NCI-H146 treated with DMSO at 0.1 percent for 48 hours (cell line): ENCODE measurements around the gene DKK3.

ENCODE experiments used
- DNase-seq: peaks from one replicate; lab custom pipeline; 2025; ENCODE audit not compliant: unreplicated experiment; lab: John Stamatoyannopoulos, UW

Gene DKK3

GRCh38 chr11:12031856-12032544 is 23.6 kb upstream of the DKK3 start:
- DNase-seq, result no peak

DNA sequence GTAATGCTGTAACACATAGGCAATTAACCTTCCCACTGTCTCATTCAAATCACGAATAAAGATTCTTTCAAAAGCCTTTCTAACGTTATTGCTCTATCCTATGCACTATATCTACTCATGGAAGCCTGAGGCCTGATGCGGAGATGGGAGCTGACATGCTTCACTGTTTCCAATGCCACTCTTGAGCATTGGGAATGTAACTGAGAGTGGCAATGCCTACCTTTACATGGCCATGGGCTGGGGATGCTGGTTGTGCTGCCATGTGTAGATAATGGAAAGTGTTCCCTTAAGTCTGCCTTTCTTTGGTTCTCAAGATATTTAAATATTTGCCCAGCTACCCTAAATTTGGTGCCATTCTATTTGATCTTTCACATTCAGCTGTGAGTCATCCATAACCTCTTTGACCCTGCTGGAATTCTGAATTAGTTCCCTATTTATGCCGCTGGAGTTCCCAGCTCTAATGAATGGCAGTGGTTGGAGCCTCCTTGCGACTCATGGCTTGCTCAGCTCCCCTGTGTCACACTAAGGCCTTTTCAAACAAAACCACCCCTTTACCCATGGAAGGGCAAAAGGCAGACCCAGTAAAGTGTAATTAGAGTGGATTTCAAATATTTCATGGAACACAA is 21.4 kb upstream of the DKK3 start:
- no peak for DNase-seq

DNA sequence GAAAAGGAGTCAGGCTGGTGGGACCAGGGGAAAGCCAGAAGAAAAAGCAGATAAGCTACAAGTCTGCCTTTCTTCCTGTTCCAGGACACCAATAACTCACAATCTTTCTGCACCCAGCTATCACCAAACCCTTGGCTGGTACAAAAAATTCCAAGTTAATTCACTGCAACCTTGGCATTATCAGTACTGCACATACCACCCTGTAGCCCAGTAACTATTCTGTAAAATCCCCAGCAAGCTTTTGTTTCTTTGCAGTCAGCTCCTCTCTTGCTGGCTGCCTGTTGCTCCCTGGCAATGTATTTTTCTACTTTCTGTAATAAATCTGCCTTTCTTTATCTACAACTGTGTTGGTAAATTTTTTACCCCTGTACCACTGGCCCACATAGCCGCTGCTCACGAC is 20.7 kb upstream of the DKK3 start:
- no peak for DNase-seq

GRCh38 chr11:12028303-12028702 is 19.9 kb upstream of the DKK3 start:
- DNase-seq, result no peak

DNA sequence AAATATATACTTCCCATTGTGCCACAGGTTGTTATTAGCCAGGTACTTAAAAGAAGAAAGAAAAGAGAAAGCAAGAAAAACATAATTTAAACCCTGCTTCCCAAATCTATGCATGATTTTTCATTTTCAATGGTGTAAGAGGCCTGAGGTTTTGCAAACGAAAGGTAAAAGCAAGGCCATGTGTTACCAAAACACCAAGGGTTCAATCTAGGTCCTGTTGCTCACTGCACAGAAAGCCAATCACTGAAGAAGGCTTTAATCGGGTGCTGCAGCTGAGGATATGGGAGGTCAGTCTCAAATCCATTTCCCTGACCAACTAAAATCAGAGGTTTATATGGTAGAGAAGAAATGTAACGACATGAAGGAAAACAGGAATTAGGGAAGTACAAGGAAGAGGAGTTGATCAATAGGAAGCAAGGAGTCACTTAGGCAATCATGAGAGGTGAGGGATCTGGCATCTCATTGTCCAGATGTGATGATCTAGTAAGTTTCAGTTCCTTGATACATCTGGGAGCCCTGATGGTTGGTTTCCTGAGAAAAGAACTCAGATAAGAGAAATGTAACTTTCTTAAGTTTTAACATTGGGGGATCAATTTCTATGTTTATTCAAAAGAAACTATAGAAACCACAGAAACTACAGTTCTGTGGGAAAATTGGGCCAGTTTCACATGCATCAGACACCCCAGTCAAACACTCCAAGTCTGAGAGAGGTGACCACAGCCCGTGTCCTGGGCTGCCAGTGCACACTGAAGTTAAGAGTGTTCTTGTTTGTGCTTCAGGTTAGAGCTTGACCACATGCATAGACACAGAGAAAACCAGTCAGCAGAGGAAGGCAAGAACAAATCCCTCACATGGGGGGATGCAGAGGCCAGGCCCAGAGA is 18.1 kb upstream of the DKK3 start:
- no peak for DNase-seq

DNA sequence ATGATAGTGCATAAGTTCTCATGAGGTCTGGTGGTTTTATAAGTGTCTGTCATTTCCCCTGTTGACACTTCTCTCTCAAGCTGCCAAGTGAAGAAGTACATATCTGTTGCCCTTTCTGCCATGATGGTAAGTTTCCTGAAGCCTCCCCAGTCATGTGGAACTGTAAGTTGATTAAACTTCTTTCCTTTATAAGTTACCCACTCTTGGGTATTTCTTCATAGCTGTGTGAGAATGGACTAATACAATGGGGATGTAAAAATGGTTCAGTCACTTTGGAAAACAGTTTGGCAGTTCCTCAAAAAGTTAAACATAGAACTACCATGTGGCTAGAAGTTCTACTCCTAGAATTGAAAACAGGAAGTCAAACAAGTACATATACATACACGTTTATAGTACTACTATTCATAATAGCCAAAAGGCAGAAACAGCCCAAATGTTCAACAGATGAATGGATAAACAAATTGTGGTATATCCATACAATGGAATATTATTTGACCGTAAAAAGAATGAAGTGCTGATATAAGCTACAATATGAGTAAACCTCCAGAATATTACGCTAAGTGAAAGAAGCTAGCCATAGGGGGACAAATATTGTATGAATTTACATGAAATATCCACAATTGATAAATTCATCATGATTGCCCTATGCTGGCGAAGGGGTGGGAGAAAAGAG is 16.0 kb upstream of the DKK3 start:
- DNase-seq, result no peak

DNA sequence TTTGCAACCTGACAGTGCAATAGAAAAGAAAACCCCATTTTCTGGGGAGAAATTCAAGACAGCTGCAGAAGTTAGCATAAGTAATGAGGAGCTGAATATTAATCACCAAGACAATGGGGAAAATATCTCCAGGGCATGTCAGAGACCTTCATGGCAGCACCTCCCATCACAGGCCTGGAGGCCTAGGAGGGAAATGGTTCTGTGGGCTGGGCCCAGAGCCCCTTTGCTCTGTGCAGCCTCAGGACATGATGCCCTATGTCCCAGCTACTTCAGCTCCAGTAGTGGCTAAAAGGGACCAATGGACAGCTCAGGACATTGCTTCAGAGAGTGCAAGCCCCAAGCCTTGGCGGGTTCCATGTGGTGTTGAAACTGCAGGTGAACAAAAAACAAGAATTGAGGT is 14.6 kb upstream of the DKK3 start:
- no peak for DNase-seq

DNA sequence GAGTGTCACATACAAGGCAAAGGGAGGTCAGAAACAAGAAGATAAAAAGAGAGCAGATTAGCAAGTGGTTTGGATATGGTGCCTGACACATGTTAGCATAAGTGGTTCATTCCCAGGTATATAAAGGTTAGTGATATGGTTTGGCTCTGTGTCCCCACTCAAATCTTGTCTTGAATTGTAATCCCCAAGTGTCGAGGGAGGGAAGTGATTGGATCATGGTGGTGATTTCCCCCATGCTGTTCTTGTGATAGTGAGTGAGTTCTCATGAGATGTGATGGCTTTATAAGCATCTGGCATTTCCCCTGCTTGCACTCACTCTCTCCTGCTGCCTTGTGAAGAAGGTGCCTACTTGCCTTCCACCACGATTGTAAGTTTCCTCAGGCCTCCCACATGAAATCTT is 12.1 kb upstream of the DKK3 start:
- no peak for DNase-seq

GRCh38 chr11:12019866-12020416 is 11.5 kb upstream of the DKK3 start:
- no peak for DNase-seq

- DNase-seq, result peak; percentile 5
Measured at GRCh38 chr11:12019337-12019736, 10.9 kb upstream of the DKK3 start.

- DNase-seq, result no peak
Measured at GRCh38 chr11:12017865-12018453, 9.5 kb upstream of the DKK3 start.

DNA sequence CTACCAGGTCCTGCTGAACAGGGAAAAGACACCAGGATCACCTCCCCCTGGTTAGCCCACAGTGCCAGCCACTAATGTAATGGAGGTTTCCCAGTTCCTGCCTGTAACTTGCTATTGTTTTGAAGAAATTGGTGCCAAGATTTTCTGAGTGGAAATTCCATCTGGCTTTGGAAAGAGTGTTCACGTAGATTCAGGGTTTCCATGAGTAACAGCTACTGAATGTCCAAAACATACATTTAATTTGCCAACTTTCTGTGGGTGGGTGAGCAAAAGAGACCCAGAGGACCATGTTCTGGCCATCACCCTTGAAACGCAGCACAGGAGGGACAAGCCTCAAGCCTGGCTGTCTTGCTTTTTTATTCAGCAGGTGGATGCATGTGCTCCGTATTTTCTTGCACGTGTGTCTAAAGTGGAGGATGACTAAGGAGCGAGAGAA is 8.8 kb upstream of the DKK3 start:
- no peak for DNase-seq

DNA sequence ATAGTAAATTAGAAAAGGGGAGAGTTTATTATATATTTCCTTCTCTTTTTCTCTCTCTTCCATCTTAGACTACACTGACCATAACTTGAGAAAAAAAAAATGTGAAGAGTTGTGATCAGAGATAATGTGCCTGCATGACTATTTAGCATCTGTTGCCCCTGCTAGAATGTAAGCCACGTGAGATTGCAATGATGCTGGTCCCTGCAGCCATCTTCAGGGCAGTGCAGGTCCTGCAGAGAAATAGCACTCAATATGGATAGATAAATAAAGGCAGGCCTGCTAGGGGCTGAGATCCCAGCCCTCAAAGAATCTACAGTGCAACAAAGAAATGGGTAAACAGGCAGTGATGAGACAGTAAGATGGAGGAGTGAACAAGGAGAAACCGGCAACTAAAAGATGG is 7.8 kb upstream of the DKK3 start:
- no peak for DNase-seq

DNA sequence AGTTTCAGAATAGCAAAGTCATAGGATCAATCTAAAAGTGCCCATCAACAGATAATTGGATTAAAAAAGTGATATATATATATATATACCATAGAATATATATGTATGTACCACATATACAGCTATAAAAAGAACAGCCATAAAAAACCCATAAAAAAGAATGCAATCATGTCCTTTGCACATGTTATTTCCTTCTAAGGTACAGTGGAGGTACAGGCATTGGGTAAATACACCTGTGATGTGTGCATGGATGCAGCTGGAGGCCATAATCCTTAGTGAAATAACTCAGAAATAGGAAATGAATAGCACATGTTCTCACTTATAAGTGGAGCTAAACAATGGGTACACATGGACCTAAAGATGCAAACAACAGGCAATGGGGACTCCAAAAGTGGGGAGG is 7.1 kb upstream of the DKK3 start:
- DNase-seq, result no peak

DNA sequence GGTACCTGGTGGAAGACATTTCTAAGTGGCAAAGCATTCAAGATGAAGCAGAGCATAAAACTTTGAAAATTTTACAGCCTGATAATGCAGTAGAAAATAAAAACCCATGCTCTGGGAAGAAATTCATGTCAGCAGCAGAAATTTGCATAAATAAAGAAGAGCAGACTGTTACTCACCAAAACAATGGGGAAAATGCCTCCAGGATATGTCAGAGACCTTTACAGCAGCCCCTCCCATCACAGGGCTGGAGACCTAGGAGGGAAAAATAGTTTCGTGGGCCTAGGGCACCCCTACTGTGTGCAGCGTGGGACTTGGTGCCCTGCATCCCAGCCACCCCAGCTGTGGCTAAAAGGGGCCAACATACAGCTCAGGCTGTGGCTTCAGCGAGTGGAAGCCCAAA is 5.4 kb upstream of the DKK3 start:
- no peak for DNase-seq

- DNase-seq, result no peak
Measured at GRCh38 chr11:12009617-12010321, 1.3 kb upstream of the DKK3 start.

GRCh38 chr11:12008790-12009616 is 577 bp upstream of the DKK3 start:
- DNase-seq, result peak; percentile 32

GRCh38 chr11:12007230-12007593 is 1.2 kb downstream of the DKK3 start:
- no peak for DNase-seq

GRCh38 chr11:12006552-12007229 is 1.7 kb downstream of the DKK3 start:
- DNase-seq, result no peak
